GM18867 (cell line): ENCODE data around the gene GUCD1.
"Not testable (repeated sequence)": the region's sequence is repeated elsewhere in the genome, so short reads cannot be mapped to it uniquely, and the experiment has no call there.

Experiments
- ATAC-seq: cut with Tn5 transposase; IDR thresholded peaks from one replicate; pipeline ENCODE4 v1.9.1; 2021; ENCODE audit warnings: mild to moderate bottlenecking, moderate library complexity; ENCODE audit not compliant: unreplicated experiment

The GUCD1 gene

DNA sequence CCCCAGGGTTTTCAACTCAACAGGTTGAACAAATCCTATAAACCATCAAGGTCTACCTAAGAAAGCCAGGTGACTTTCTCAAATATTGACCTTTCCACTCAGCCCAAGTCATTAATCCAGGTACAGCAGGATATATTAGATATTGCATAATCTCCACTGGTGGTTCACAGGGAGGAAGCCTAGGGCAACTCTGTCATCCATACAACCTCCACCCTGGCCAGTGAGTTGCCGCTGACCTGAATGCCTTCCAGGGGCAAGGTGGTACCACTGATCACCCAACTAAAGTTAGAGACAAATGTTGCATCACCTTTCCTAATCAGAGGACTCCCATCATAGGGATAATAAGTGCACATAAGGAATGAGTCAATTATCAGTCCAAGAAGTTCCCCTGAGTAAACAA is 22.9 kb downstream of the GUCD1 start:
- ATAC-seq = no peak

GRCh38 chr22:24530968-24531367 is 24.0 kb downstream of the GUCD1 start:
- not testable (repeated sequence) for ATAC-seq

DNA sequence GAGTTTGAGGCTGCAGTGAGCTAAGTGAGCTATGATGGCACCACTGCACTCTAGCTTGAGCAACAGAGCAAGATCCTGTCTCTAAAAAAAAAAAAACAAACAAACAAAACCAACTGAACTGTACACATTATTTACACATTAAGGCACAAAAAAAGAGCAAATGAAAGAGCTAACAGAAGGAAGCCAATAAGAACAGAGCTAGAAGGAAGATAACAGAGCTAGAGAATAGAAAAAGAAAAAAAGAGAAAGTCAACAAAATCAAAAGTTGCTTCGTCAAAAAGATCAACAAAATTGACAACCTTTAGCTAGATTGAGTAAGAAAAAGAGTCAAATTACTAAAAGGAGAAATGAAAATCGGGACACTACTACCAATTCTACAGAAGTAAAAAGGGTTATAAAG is 25.0 kb downstream of the GUCD1 start:
- no peak for ATAC-seq

DNA sequence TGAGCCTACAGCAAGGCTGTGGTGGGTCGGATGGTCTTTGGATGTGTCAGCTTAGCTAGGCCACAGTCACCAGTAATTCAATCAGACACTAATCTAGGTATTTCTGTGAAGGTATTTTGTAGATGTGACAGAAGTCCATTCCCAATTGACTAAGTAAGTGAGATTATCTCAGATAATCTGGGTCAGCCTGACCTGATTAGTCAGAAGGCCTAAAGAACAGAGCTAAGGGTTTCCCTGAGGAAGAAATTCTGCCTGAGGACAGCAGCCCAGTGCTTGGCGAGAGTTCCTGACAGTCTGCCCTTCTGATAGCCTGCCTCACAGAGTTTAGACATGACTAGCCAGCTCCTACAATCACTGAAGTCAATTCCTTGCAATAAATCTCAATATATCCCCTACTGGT is 28.7 kb downstream of the GUCD1 start:
- no peak for ATAC-seq

GRCh38 chr22:24525416-24526037 is 29.4 kb downstream of the GUCD1 start:
- peak; percentile 75 for ATAC-seq

GRCh38 chr22:24523873-24524272 is 31.1 kb downstream of the GUCD1 start:
- no peak for ATAC-seq

- ATAC-seq = no peak
Measured at GRCh38 chr22:24521791-24522245, 33.1 kb downstream of the GUCD1 start.

GRCh38 chr22:24519496-24519895 is 35.4 kb downstream of the GUCD1 start:
- no peak for ATAC-seq

DNA sequence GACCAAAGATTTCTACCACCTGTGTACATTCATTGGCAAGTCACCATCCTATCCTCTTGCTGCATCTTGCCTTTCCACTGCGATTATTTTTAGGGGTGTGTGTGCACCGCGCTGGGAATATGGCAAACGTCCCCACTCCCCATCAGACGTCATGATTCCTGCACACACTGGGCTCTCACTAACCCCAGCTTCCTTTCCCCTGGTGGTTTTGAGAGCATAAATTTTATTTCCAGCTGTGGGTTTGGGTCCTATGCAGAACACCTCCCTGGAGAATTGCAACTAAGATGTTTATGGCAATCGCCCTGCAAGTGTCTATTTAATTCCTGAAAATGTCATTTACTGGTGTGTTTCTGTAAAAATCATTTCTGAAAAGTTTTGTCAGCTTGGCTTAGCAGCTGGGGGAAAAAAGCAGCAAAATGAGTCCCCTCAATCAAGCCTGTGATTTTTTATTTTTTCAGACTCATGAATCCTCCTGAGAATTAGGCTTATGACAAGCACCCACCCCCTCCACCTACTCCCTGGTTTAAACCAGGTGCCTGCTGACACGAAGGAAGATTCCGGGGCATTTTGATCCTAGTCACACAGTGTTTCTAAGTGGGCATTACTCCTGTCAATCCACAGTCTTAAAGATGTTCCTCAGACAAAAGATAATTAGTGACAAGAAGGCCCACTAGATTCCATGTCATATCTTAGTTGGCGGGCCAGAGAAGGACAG is 36.0 kb downstream of the GUCD1 start:
- no peak for ATAC-seq

- no peak for ATAC-seq
Measured at GRCh38 chr22:24518228-24518627, 36.7 kb downstream of the GUCD1 start.

DNA sequence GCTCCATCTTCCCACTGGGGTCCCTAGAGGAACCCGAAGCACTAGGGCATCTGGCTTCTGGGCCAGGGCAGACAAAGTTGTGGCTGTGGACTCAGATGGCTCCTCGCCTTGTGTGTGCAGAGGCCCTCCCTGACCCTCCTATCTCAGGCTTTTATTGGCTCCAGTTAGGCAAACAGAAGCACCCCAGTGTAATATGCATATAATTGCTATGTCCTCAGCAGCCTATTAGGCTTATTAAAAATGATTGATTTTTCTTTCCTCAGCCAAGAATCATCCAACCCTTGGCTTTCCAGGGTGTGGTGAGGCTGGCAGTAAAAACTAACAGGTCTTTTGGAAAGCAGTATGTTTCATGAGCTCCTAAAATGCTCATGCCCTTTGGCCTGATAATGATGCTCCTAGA is 37.5 kb downstream of the GUCD1 start:
- ATAC-seq = no peak

- no peak for ATAC-seq
Measured at GRCh38 chr22:24516301-24516737, 38.6 kb downstream of the GUCD1 start.

DNA sequence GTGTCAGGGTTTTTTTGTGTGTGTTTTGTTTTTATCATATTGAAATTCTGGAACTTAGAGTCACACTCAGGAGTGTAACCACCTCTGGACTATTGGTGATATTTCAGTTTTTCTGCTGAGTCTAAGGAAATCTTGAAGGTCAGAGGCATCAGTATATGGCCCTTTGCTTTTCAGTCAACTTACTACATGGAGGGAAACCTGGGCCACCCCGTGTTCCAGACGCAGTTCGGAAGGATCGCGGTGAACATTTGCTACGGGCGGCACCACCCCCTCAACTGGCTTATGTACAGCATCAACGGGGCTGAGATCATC is 40.0 kb downstream of the GUCD1 start:
- ATAC-seq = no peak

- no peak for ATAC-seq
Measured at GRCh38 chr22:24514241-24515026, 40.5 kb downstream of the GUCD1 start.

GRCh38 chr22:24513378-24514240 is 41.3 kb downstream of the GUCD1 start:
- ATAC-seq = no peak

DNA sequence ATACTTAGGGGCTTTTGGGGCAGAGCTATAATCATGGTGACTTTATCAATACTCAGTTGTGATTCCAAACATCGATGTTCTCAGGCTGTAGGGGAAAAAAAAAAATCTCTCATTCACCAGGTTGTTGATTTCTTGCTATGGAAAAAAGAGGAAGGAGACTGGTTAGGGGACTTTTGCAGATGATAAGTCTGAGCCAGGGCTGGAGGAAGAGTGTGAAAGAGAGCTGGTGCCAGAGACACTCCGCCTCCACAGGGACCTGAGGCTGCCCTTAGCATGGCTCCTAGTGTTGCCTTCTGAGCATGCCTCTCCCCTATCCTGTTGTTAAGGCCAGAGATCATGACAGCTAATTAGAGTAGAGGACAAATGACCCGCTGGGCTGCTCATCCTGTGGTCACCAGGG is 42.9 kb downstream of the GUCD1 start:
- ATAC-seq = no peak

GRCh38 chr22:24510637-24511625 is 44.0 kb downstream of the GUCD1 start:
- ATAC-seq = no peak

- ATAC-seq = no peak
Measured at GRCh38 chr22:24507716-24508115, 47.2 kb downstream of the GUCD1 start.

DNA sequence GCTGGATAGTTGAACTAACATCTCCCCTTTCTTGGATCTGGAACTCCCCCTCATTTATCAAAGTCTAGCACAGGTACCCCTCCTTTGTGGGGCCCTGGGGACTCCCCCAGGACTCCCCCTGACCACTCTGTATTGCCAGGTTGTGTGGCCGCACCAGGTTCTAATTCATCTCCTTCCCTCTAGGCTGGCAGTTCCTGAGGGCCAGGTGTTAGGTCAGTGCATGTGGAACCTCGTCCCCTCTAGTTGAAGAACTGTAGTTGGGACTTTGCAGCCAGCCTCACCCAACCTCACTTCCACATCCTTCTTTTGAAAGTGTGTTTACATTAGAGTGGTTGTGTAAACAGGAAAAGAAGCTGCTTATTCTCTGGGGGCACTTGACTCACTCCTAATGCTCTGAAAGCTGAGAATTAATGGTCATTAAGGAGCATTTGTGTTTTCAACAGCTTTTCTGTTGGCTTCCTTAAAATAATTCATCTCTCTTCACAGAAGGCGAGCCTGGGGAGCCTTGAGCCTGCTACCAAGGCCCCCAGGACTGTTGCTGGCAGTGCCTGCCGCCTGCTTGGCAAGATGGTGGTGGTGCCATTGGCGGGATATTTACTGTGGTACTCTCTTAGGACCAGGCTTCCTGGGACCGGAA is 48.0 kb downstream of the GUCD1 start:
- no peak for ATAC-seq
